Lung (tissue), 12 donors: ENCODE results near the gene HTR3A. TPM values are rescaled to one million over a fixed set of nuclear protein-coding genes. Genes with fewer than 3 reads are reported as not detected.
"Not testable (repeated sequence)": the region's sequence is repeated elsewhere in the genome, so short reads cannot be mapped to it uniquely, and the experiment has no call there.

ENCODE experiments used
- ATAC-seq: fragments of 200-7000 bp; cut with Tn5 transposase; one replicate; pipeline ENCODE4 v1.9.1; 2020; ENCODE audit warnings: moderate number of reproducible peaks; ENCODE audit not compliant: insufficient read depth, low FRiP score
- DNase-seq, 3 donors: peaks; one replicate each; pipeline ENCODE4 v3.0.0-alpha.2; 2013 to 2017
- H3K27ac ChIP-seq, 2 donors: one replicate each; pipeline ENCODE4 v1.5.1; 2013; ENCODE audit warnings: mild to moderate bottlenecking in 2 of 2, moderate library complexity in 2 of 2, control low read depth in 1 of 2, inconsistent platforms in 1 of 2, low read depth in 1 of 2, low read length in 1 of 2
- H3K27me3 ChIP-seq, 3 donors: one replicate each; pipeline ENCODE4 v1.5.1; 2013; ENCODE audit warnings: low read length in 2 of 3; ENCODE audit not compliant: control insufficient read depth in 3 of 3, insufficient read depth in 3 of 3
- H3K36me3 ChIP-seq, 4 donors: one replicate each; pipeline ENCODE4 v1.5.1; 2013; ENCODE audit warnings: low read length in 4 of 4, mild to moderate bottlenecking in 1 of 4, moderate library complexity in 1 of 4; ENCODE audit not compliant: control insufficient read depth in 4 of 4, insufficient read depth in 4 of 4
- H3K4me1 ChIP-seq, 5 donors: one replicate each; pipeline ENCODE4 v1.5.1; 2013; ENCODE audit warnings: low read length in 5 of 5, mild to moderate bottlenecking in 2 of 5, moderate library complexity in 1 of 5; ENCODE audit not compliant: control insufficient read depth in 5 of 5, insufficient read depth in 5 of 5
- H3K4me3 ChIP-seq: one replicate; pipeline ENCODE4 v1.5.1; 2013; ENCODE audit warnings: mild to moderate bottlenecking, control low read depth, moderate library complexity
- H3K9ac ChIP-seq, 2 donors: one replicate each; pipeline ENCODE4 v1.5.1; 2013; ENCODE audit warnings: low read length in 2 of 2, control low read depth in 1 of 2; ENCODE audit not compliant: insufficient read depth in 1 of 2
- H3K9me3 ChIP-seq, 4 donors: one replicate each; pipeline ENCODE4 v1.5.1; 2013; ENCODE audit warnings: low read length in 3 of 4, mild to moderate bottlenecking in 1 of 4, moderate library complexity in 1 of 4; ENCODE audit not compliant: control insufficient read depth in 4 of 4, insufficient read depth in 3 of 4
- WGBS, 2 donors: extraction: QIAGEN DNeasy Blood & Tissue Kit; methylation state at CpG; one replicate each; pipeline ENCODE4 v1.1.7; 2013; 5-methylcytosine and 5-hydroxymethylcytosine counted together
- polyA plus RNA-seq, 2 donors: library from polyadenylated mRNA; stranded (reverse); fragments of 200-250 nt; gene quantifications; one replicate each; pipeline ENCODE4 v1.2.1, GENCODE V29; 2013
- total RNA-seq, 2 donors: library from RNA; depleted of rRNA in 1 of 2; stranded (reverse); fragments of >200 nt in 1 of 2; gene quantifications; one replicate each; pipeline ENCODE4 v1.2.1, GENCODE V29; 2014 to 2021
- TF ChIP-seq, protein P1 (sequence below): IDR thresholded peaks from 2 replicates; pipeline ENCODE4 v1.5.1; 2012; ENCODE audit warnings: mild to moderate bottlenecking; ENCODE audit errors: control extremely low read depth, extremely low read depth
- donor health status: control.
- donor health status: control.
- donor health status: Bipolar disorder and iron deficiency.
- donor health status: healthy.
- donor health status: DM: yes; HTN: yes; CAD: no.

Gene HTR3A
- total and polyA plus RNA-seq, 4 donors = 0.16 to 0.78 (median 0.43) TPM; not detected in 1

- Histone ChIP-seq H3K27me3 (no peaks in the 10 kb centered on the region), H3K9ac (no peak overlapping the region), H3K4me1 (no peaks in the 10 kb centered on the region), H3K4me3 (no peak overlapping the region), H3K27ac (no peak overlapping the region), H3K36me3 (no peaks in the 10 kb centered on the region), H3K9me3 (no peaks in the 10 kb centered on the region)
- DNase-seq = no peak
- no peak for ATAC-seq
- TF ChIP-seq, protein P1, sequence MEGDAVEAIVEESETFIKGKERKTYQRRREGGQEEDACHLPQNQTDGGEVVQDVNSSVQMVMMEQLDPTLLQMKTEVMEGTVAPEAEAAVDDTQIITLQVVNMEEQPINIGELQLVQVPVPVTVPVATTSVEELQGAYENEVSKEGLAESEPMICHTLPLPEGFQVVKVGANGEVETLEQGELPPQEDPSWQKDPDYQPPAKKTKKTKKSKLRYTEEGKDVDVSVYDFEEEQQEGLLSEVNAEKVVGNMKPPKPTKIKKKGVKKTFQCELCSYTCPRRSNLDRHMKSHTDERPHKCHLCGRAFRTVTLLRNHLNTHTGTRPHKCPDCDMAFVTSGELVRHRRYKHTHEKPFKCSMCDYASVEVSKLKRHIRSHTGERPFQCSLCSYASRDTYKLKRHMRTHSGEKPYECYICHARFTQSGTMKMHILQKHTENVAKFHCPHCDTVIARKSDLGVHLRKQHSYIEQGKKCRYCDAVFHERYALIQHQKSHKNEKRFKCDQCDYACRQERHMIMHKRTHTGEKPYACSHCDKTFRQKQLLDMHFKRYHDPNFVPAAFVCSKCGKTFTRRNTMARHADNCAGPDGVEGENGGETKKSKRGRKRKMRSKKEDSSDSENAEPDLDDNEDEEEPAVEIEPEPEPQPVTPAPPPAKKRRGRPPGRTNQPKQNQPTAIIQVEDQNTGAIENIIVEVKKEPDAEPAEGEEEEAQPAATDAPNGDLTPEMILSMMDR = no peak
- 74 to 81% methylated on average over 7 of the region's 7 CpGs for WGBS, 2 donors
Measured at GRCh38 chr11:113932788-113933187, 42.1 kb upstream of the HTR3A start.

DNA sequence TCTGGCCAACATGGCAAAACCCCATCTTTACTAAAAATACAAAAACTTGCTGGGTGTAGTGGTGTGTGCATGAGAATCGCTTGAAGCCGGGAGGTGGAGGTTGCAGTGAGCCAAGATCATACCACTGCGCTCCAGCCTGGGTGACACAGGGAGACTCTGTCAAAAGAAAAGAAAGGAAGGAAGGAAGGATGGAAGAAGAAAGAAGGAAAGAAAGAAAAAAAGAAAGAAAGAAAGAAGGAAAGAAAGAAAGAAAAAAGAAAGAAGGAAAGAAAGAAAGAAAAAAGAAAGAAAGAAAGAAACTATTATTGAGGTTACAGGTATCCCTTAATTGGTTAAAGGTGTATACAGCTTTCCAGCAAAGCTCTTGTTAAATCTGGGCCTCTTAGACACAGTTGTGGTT lies 40.7 kb upstream of the HTR3A start:
- ATAC-seq, H3K4me3 ChIP-seq, H3K27ac ChIP-seq, H3K36me3 ChIP-seq, H3K27me3 ChIP-seq, H3K9ac ChIP-seq, H3K4me1 ChIP-seq, H3K9me3 ChIP-seq, DNase-seq: not testable (repeated sequence)
- WGBS, 2 donors = 95 to 98% methylated on average over 3 of the region's 3 CpGs

DNA sequence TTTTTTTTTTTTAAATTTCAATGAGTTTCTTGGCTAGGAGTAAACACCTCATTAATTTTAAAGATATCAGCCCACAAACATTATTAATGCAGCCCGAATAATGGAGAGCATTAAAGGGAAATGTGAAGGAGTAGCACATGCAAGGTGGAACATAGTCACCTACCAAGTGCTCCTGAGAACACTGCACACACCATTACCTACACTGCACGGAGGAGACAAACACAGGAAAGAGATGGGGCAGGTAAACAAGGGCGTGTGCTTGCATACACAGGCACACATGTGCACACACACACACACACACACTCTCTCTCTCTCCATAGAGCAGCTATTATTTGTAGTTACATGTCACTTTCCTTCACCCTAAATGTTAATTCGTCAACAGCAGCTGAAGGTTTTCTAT lies 40.1 kb upstream of the HTR3A start:
- WGBS, 2 donors = 67 to 86% methylated on average over 4 of the region's 4 CpGs
- H3K4me3 ChIP-seq = no peak overlapping the region

DNA sequence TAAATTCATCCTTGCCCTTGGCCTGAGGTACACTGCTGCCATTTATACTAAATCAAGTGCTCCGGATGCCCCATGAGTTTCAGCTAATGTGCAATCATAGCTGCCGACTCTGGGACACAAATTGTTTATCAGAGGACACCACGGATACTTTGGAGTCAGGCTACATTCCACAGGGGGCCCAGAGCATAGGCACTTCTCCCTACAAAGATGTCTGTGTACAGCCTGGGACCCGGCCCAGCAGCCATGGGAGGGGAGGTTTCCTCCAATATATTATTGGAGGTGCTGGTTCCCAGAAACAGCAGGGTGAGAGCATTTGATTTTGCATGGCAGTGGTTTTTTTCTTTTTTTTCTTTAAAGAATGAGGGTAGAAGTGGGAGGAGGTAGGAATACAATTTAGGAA lies 39.0 kb upstream of the HTR3A start:
- 58 to 71% methylated on average over 4 of the region's 4 CpGs for WGBS, 2 donors
- ATAC-seq = no peak

More for the DNA sequence above, 40.1 kb upstream of the HTR3A start:
- Histone ChIP-seq H3K9ac (no peak overlapping the region), H3K4me1 (no peaks in the 10 kb centered on the region), H3K36me3 (no peaks in the 10 kb centered on the region), H3K27ac (no peak overlapping the region), H3K9me3 (no peaks in the 10 kb centered on the region), H3K27me3 (no peaks in the 10 kb centered on the region)
- ATAC-seq (no peak), DNase-seq (no peak)
- TF ChIP-seq, protein P1 = no peak

More for the DNA sequence above, 39.0 kb upstream of the HTR3A start:
- Histone ChIP-seq H3K9me3 (no peaks in the 10 kb centered on the region), H3K27ac (no peak overlapping the region), H3K9ac (no peak overlapping the region), H3K4me1 (no peaks in the 10 kb centered on the region), H3K4me3 (no peak overlapping the region), H3K27me3 (no peaks in the 10 kb centered on the region), H3K36me3 (no peaks in the 10 kb centered on the region)
- no peak for DNase-seq
- TF ChIP-seq, protein P1 = no peak
